Endothelial cell (in vitro differentiated cells): ENCODE measurements around the gene RPLP1. TPM values are rescaled to one million over a fixed set of nuclear protein-coding genes. Genes with fewer than 3 reads are reported as not detected.

Experiments used
- DNase-seq: peaks from one replicate; pipeline ENCODE4 v3.0.0; 2021; ENCODE audit warnings: low spot score
- H3K27ac Mint-ChIP-seq: one replicate; pipeline ENCODE4 v1.8.0; 2021; ENCODE audit warnings: mixed read lengths, inconsistent platforms; ENCODE audit not compliant: unreplicated experiment
- H3K27me3 Mint-ChIP-seq: one replicate; pipeline ENCODE4 v1.8.0; 2021; ENCODE audit warnings: mild to moderate bottlenecking, moderate library complexity, mixed read lengths, inconsistent platforms; ENCODE audit not compliant: unreplicated experiment
- H3K36me3 Mint-ChIP-seq: one replicate; pipeline ENCODE4 v1.8.0; 2021; ENCODE audit warnings: mild to moderate bottlenecking, low read depth, mixed read lengths, inconsistent platforms; ENCODE audit not compliant: unreplicated experiment
- H3K4me1 Mint-ChIP-seq: one replicate; pipeline ENCODE4 v1.8.0; 2021; ENCODE audit warnings: mild to moderate bottlenecking, mixed read lengths, inconsistent platforms; ENCODE audit not compliant: unreplicated experiment
- H3K4me3 Mint-ChIP-seq: one replicate; pipeline ENCODE4 v1.8.0; 2021; ENCODE audit warnings: mild to moderate bottlenecking, mixed read lengths, inconsistent platforms; ENCODE audit not compliant: unreplicated experiment
- H3K9me3 Mint-ChIP-seq: one replicate; pipeline ENCODE4 v1.8.0; 2021; ENCODE audit warnings: mixed read lengths, inconsistent platforms; ENCODE audit not compliant: unreplicated experiment
- total RNA-seq: library from RNA; stranded (reverse); fragmentation: NEBNext Ultra II Directional; extraction: Animal tissue kit (Norgen Biotek cat#: 25700); gene quantifications from one replicate; pipeline ENCODE4 v1.2.1, GENCODE V29; 2021; ENCODE audit not compliant: unreplicated experiment
- TF ChIP-seq, protein P1 (sequence below): fragments of 200-600 bp; sonication (generic); IDR thresholded peaks from one replicate; pipeline ENCODE4 v1.5.0; 2021; ENCODE audit warnings: antibody characterized with exemption; ENCODE audit not compliant: unreplicated experiment

The RPLP1 gene
- total RNA-seq, 1 donor from 2014 or later: 1,903 TPM

DNA sequence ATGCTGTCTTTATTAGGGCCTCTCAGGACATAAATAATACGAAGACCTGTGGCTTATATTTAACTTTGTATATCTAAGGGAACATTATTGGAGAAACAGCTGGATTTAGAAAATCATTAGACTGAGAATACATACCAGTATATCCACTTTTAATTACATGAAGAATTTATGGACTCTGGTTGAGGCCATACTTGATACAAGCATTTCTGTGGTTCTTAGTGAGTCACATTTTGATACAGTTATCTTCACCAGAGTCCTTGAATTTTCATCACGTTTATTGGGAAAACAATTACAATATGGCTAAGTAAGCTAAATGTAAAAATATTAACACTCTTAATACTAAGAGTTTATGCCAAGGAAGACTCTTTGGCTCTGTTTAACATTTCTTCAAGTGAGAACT is 28.6 kb upstream of the RPLP1 start:
- H3K36me3 Mint-ChIP-seq: peaks cover 2% of the 10 kb centered on the region
- DNase-seq: no peak
- TF ChIP-seq, protein P1, sequence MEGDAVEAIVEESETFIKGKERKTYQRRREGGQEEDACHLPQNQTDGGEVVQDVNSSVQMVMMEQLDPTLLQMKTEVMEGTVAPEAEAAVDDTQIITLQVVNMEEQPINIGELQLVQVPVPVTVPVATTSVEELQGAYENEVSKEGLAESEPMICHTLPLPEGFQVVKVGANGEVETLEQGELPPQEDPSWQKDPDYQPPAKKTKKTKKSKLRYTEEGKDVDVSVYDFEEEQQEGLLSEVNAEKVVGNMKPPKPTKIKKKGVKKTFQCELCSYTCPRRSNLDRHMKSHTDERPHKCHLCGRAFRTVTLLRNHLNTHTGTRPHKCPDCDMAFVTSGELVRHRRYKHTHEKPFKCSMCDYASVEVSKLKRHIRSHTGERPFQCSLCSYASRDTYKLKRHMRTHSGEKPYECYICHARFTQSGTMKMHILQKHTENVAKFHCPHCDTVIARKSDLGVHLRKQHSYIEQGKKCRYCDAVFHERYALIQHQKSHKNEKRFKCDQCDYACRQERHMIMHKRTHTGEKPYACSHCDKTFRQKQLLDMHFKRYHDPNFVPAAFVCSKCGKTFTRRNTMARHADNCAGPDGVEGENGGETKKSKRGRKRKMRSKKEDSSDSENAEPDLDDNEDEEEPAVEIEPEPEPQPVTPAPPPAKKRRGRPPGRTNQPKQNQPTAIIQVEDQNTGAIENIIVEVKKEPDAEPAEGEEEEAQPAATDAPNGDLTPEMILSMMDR: no peak
- H3K4me1 Mint-ChIP-seq: no peaks in the 10 kb centered on the region
- no peak overlapping the region for H3K4me3 Mint-ChIP-seq
- no peak overlapping the region for H3K27ac Mint-ChIP-seq
- no peaks in the 10 kb centered on the region for H3K27me3 Mint-ChIP-seq
- no peaks in the 10 kb centered on the region for H3K9me3 Mint-ChIP-seq

DNA sequence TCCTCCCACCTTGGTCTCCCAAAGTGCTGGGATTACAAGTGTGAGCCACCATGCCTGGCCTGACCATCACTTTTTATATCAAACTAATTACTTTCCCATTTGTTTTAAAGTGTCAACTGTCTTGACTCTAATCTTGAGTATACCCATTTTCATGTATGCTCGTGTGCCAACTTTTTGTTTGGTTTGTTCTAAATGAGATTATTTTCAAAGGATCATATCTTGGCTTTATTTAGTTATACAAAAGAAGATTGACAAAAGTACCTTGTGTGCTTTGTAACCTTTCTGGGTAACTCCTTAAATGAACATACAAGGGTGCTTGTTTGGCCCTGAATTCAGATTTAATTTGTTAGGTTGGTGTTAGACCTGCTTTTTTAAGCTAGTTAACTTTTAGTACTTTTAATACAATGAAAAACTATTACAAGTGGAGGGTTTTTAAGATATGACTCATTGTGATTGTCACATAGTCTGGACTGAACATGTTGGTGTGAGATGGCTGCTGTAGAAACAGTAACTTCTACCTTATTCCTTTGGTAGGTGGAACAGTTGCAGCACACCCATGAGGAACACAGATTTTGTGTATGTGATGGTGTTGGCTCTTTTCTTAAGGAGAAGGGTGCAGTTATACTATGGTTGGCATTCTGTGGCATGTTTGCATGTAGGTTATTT is 27.7 kb upstream of the RPLP1 start:
- no peaks in the 10 kb centered on the region for H3K27me3 Mint-ChIP-seq
- H3K9me3 Mint-ChIP-seq: no peaks in the 10 kb centered on the region
- DNase-seq: no peak
- H3K36me3 Mint-ChIP-seq: peaks cover 3% of the 10 kb centered on the region
- TF ChIP-seq, protein P1: no peak
- no peak overlapping the region for H3K4me3 Mint-ChIP-seq
- H3K4me1 Mint-ChIP-seq: no peaks in the 10 kb centered on the region
- no peak overlapping the region for H3K27ac Mint-ChIP-seq

DNA sequence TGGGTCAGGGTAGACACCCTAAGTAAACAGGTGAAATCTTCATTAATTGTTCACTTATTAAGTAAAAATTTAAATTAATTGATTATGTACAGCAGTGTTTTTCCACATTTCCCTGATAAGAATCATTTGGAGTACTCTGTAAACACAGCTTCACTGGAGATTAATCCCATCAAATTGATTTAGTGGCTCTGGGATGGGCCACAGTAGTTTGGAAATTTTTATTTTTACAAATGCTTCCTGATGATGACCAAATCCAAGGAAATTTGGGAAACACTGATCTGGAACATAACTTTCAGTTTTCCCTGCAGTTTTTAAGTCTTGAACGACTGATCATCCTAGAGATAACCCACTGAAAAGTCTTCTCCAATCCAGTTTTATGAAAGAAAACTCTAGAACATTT is 18.8 kb upstream of the RPLP1 start:
- H3K36me3 Mint-ChIP-seq: peaks cover 2% of the 10 kb centered on the region
- no peak overlapping the region for H3K4me3 Mint-ChIP-seq
- H3K27ac Mint-ChIP-seq: no peak overlapping the region
- no peaks in the 10 kb centered on the region for H3K4me1 Mint-ChIP-seq
- DNase-seq: no peak
- no peaks in the 10 kb centered on the region for H3K9me3 Mint-ChIP-seq
- TF ChIP-seq, protein P1: no peak
- H3K27me3 Mint-ChIP-seq: no peaks in the 10 kb centered on the region

DNA sequence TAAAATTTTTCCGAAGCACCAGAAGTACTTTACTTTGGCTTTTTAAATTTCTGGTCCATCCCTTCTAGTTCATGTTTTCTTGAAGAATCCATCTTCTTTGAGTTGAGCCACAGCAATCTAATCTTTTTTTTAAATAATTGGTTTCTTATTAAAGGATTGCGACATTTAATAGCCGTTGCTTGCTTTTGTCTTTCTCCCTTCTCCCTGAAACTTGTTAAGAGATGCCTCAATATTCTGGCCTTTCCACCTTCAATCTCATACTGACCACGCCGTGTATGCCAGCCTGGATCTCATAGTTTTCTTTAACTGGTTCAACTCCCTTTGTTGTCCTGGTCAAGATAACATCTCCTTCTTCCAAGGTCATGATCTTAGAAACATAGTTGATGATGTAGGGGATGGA is 18.4 kb upstream of the RPLP1 start:
- no peak overlapping the region for H3K4me3 Mint-ChIP-seq
- DNase-seq: no peak
- no peak overlapping the region for H3K27ac Mint-ChIP-seq
- TF ChIP-seq, protein P1: no peak
- H3K9me3 Mint-ChIP-seq: no peaks in the 10 kb centered on the region
- no peaks in the 10 kb centered on the region for H3K4me1 Mint-ChIP-seq
- H3K27me3 Mint-ChIP-seq: no peaks in the 10 kb centered on the region
- no peaks in the 10 kb centered on the region for H3K36me3 Mint-ChIP-seq

DNA sequence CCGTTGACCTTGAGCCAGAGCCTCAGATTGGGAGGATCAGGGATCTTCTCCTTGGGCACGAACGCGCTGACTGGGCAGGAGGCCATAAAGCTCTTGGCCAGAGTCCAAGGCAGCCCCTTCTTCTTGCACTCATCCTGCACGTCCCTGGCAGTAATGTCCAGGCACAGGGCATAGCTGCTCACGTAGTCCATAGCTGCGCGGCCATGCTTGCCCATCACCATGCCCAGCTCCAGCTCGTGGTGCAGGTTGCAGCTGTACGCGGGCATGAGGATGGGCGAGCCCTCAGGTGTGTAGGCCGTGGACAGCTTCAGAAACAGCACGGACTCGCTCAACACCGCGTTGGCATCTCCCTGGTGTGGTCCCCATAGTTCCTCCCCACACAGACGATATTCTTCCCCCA is 17.9 kb upstream of the RPLP1 start:
- Mint-ChIP-seq H3K27me3 (no peaks in the 10 kb centered on the region), H3K9me3 (no peaks in the 10 kb centered on the region), H3K4me3 (no peak overlapping the region), H3K4me1 (no peaks in the 10 kb centered on the region), H3K27ac (no peak overlapping the region), H3K36me3 (no peaks in the 10 kb centered on the region)
- DNase-seq: no peak
- TF ChIP-seq, protein P1: no peak
